ENCODE measurements around the gene CD5L.

CD5L gene

GRCh38 chr1:157838966-157839365, 2.6 kb downstream of the CD5L start:
- TF ChIP-seq CTCF (IDR thresholded peaks at IDR 0.05; ENCODE audit: low read depth, low read length): no peak
- H3K4me3 ChIP-seq (replicated peaks in 1 of 2; ENCODE audit: low read depth in 2 of 2, low read length in 2 of 2): no peak overlapping the region
- DNase-seq (ENCODE audit: low read depth in 2 of 2): no peak

- no peak overlapping the region for H3K4me3 ChIP-seq (replicated peaks in 1 of 2; ENCODE audit: low read depth in 2 of 2, low read length in 2 of 2)
- no peak for TF ChIP-seq CTCF (IDR thresholded peaks at IDR 0.05; ENCODE audit: low read depth, low read length)
- DNase-seq (ENCODE audit: low read depth in 2 of 2): no peak
Measured at GRCh38 chr1:157834430-157834829, 7.2 kb downstream of the CD5L start.

DNA sequence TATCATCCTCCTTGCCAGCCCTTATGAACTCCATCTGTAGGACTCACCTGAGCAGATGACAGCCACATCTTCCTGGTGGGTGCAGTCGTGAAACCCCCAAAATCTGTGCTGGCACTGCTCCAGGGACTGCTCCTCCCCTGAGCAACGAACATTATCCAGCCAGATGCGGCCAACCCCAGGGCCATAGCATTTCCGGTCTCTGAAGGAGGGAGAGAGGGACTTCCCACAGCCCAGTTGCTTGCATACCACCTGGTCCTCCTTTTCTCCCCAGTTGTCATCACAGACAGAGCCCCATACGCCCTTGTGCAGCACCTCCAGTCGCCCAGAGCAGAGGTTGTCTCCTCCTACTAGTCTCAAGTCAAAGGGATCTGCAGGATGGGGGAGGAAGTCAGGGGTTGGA, 8.5 kb downstream of the CD5L start:
- H3K4me3 ChIP-seq (replicated peaks in 1 of 2; ENCODE audit: low read depth in 2 of 2, low read length in 2 of 2): no peak overlapping the region
- DNase-seq (ENCODE audit: low read depth in 2 of 2): no peak
- no peak for TF ChIP-seq CTCF (IDR thresholded peaks at IDR 0.05; ENCODE audit: low read depth, low read length)

DNA sequence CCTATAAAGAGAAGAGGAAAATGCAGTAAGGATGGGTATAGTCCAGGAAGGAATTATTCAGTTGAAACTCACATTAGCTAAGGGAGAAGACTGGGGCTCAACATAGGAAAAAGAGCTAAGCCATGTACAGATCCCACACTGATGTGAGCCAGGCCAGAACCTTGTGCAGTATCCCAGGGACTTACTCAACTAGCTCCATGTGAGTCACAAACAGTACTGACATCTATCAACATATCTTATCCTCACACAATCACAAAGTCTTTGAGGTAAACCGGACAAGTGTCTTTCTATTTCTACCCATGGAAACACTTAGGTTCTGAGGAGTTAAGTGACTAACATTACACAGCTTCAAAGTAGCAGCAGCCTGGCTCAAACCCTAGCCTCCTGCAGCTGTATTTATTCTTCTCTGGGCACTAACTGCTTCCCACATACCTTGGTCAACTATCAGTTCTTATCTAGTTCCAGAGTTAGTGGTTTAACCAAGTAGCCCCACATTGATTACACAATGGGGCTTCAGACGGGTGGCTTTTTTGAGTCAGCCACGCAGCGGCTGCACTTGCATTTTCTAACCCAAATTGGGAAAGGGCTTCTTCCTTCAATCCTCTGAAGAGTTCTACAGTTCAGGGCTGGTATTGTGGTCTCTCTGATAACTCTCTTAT, 9.5 kb downstream of the CD5L start:
- no peak overlapping the region for H3K4me3 ChIP-seq (replicated peaks in 1 of 2; ENCODE audit: low read depth in 2 of 2, low read length in 2 of 2)
- TF ChIP-seq CTCF (IDR thresholded peaks at IDR 0.05; ENCODE audit: low read depth, low read length): no peak
- no peak for DNase-seq (ENCODE audit: low read depth in 2 of 2)

DNA sequence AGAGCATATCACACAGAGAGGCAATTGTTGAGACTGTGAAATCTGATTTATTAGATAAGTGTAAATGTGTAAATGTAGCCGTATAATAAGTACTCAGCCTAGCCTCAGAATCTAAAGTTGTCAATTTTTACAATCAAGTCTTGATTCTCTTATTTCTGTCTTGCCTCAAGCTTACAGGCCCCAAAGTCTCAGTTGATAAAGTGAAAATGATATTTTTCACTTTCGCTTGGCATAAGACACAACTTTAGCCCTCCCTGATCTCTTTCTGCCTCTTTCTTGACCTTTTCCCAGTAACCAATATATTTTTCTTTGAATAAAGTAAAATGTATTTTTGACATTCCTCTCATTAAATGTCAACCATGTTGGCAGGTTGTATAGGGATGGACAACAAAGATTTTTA, 10.7 kb downstream of the CD5L start:
- no peak for DNase-seq (ENCODE audit: low read depth in 2 of 2)
- no peak for TF ChIP-seq CTCF (IDR thresholded peaks at IDR 0.05; ENCODE audit: low read depth, low read length)

GRCh38 chr1:157829711-157830110, 11.9 kb downstream of the CD5L start:
- TF ChIP-seq CTCF (IDR thresholded peaks at IDR 0.05; ENCODE audit: low read depth, low read length): no peak
- no peak overlapping the region for H3K4me3 ChIP-seq (replicated peaks in 1 of 2; ENCODE audit: low read depth in 2 of 2, low read length in 2 of 2)
- no peak for DNase-seq (ENCODE audit: low read depth in 2 of 2)

More for the DNA sequence above, 10.7 kb downstream of the CD5L start:
- H3K4me3 ChIP-seq (replicated peaks in 1 of 2; ENCODE audit: low read depth in 2 of 2, low read length in 2 of 2): no peak overlapping the region

- no peak overlapping the region for H3K4me3 ChIP-seq (replicated peaks in 1 of 2; ENCODE audit: low read depth in 2 of 2, low read length in 2 of 2)
- no peak for DNase-seq (ENCODE audit: low read depth in 2 of 2)
- no peak for TF ChIP-seq CTCF (IDR thresholded peaks at IDR 0.05; ENCODE audit: low read depth, low read length)
Measured at GRCh38 chr1:157829210-157829609, 12.4 kb downstream of the CD5L start.
